Right renal cortex interstitium (tissue), 3 donors: ENCODE measurements around the gene PIAS1. TPM values are rescaled to one million over a fixed set of nuclear protein-coding genes. Genes with fewer than 3 reads are reported as not detected.
"Not testable (repeated sequence)": the region's sequence is repeated elsewhere in the genome, so short reads cannot be mapped to it uniquely, and the experiment has no call there.

Experiments
- DNase-seq, 3 donors: peaks; one replicate each; pipeline ENCODE4 v3.0.0-alpha.2; 2013; ENCODE audit warnings: low read depth in 3 of 3, low spot score in 2 of 3
- polyA plus RNA-seq, 3 donors: library from polyadenylated mRNA; unstranded; fragments of 120-200 nt; gene quantifications; one replicate each; pipeline ENCODE4 v1.2.1, GENCODE V29; 2013; ENCODE audit not compliant: insufficient read length in 3 of 3

Gene PIAS1
- polyA plus RNA-seq, 3 donors = 44.1 to 47.2 (median 45.7) TPM

GRCh38 chr15:68211656-68212320, 157.7 kb downstream of the PIAS1 start:
- DNase-seq = no peak

- DNase-seq = not testable (repeated sequence)
These were observed 159.4 kb downstream of the PIAS1 start for GRCh38 chr15:68213491-68213845.

DNA sequence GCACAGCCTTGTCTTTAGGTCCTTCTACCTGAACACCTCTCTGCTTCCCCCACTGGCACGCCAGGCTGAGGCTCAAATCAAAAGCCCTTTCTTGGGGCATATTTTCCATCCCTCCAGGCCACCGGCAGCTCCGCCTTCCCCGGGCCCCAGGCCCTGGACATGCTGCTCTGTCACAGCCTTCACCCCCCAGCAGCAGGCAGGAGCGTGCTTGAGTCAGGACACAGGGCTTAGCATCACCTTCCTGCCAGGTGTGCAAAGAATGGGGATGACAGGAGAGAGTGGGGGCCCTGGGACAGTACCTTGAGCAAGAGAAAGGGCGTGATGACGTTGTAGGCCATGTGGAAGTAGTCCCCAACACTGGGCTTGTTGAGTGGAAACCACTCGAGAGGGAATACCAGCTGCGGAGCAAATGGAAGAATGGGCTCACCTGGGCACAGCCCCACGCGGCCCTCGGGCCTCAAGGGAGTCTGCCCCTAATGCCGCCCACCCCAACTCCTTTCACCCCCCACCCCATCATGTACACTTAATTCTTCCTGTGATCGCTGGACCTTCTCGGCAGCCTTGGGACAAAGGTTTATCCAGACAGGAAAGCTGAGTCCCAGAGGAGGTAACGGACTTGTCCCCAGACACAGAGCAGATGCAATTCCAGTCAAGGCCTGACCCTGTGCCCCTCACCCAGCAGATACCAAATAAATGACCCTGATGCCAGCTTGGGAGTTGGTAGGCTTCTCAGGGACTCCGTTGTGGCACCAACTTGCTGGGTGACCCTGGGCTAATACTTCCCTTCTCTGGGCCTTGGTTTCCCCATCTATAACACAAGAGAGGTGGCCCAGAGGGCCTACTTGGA, 160.1 kb downstream of the PIAS1 start:
- DNase-seq = no peak

GRCh38 chr15:68214838-68215254, 160.7 kb downstream of the PIAS1 start:
- no peak for DNase-seq

DNA sequence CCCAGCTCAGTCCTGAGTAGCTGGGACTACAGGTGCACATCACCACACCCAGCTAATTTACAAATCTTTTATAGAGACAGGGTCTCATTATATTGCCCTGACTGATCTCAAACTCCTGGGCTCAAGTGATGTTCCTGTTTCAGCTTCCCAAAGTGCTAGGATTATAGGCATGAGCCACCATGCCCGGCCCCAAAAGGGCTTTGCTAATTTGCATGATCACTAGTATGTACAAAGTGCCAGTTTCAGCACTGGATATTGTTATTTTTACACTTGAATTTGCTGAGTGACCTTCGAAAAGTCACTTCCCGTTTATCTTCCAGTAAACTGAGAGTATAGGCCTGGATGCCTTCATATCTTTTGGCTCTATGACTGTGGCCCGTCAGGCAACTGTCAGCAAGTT, 163.2 kb downstream of the PIAS1 start:
- no peak for DNase-seq

DNA sequence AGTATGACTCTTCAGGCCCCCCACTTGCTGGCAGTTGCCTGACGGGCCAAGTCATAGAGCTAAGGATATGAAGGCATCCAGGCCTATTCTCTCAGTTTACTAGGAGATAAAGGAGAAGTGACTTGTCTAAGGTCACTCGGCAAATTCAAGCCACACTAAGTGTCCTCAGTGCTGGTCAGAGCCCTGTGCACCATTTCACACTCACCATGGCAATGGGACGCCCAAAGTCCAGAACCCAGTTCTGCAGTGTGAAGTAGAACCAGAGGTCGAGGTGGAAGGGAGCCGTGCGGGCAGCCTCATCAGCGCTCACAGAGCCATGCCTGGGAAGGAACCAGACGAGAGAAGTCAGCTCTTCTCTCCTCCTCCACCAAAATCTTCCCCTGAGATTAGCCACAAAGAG, 164.2 kb downstream of the PIAS1 start:
- DNase-seq = no peak

DNA sequence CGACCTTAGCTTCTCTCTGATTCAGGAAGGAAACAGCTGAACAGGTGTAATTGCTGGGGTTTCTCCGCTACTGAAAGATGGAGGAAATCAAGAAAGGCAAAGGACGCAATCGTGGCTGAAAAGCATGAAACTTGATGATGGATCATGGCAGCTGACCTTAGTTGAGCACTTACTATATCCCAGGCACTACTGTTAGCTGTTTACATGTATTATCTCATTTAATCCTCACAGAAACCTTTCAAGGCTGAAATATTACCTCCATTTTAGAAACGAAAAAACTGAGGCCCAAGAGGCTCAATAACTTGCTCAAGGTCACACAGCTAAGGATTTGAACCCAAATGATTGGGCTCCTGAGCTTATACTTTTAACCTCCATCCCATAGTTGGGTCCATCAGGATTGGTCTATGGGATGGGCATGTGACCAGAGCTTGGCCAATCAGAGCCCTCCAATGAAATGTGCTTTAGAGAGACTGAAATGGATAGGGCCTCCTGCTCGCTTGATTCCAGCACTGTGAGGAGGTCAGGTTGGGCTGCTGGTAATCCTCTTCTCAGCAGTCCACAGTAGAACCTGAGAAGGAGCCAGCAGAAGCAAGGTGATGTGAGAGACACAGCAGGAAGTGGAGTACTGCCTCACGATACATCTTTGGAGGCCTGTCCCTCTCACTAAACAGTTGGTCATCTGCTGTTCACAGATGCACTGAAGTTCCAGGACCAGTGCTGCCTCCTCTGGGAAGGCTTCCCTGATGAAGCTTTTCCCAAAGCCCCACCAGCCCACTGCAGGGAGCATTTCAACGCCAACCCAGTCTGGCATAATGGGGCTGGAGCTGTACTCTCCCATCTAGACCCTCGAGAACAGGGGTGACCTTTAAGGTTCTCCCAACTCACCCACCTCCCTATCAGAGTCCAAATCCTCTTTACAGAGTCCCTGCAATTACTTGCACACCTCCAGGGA, 165.0 kb downstream of the PIAS1 start:
- no peak for DNase-seq

GRCh38 chr15:68220489-68220888, 166.4 kb downstream of the PIAS1 start:
- no peak for DNase-seq

DNA sequence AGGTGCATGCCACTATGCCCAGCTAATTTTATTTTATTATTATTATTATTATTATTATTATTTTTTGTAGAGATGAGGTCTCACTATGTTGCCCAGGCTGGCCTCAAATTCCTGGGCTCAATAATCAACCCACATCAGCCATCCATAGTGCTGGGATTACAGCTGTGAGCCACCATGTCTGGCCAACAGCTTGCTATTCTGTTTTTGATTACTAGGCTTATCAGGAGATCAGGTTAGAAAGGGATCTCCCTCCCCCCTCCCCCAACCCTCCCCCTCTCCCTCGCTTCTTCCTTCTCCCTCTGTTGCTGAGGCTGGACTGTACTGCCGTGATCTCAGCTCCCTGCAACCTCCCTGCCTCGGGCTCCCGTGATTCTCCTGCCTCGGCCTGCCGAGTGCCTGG, 166.9 kb downstream of the PIAS1 start:
- no peak for DNase-seq

- DNase-seq = not testable (repeated sequence)
These were observed 167.7 kb downstream of the PIAS1 start for GRCh38 chr15:68221530-68222431.

DNA sequence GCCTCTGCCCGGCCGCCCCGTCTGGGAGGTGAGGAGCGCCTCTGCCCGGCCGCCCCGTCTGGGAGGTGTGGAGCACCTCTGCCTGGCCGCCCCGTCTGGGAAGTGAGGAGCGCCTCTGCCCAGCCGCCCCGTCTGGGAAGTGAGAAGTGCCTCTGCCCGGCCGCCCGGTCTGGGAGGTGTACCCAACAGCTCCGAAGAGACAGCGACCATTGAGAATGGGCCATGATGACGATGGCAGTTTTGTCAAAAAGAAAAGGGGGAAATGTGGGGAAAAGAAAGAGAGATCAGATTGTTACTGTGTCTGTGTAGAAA, 168.3 kb downstream of the PIAS1 start:
- not testable (repeated sequence) for DNase-seq

GRCh38 chr15:68223171-68223570, 169.1 kb downstream of the PIAS1 start:
- DNase-seq = no peak

DNA sequence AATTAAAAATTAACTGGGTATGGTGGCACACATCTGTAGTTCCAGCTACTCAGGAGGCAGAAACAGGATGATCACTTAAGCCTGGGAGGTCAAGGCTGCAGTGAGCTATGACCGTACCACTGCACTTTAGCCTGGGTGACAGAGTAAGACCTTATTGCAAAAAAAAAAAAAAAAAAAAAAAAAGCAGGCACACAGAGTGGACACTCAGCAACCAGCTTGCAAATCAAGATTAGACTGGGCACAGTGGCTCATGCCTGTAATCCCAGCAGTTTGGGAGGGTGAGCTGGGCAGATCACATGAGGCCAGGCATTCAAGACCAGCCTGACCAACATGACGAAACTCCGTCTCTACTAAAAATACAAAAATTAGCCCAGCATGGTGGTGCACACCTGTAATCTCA, 170.0 kb downstream of the PIAS1 start:
- no peak for DNase-seq

DNA sequence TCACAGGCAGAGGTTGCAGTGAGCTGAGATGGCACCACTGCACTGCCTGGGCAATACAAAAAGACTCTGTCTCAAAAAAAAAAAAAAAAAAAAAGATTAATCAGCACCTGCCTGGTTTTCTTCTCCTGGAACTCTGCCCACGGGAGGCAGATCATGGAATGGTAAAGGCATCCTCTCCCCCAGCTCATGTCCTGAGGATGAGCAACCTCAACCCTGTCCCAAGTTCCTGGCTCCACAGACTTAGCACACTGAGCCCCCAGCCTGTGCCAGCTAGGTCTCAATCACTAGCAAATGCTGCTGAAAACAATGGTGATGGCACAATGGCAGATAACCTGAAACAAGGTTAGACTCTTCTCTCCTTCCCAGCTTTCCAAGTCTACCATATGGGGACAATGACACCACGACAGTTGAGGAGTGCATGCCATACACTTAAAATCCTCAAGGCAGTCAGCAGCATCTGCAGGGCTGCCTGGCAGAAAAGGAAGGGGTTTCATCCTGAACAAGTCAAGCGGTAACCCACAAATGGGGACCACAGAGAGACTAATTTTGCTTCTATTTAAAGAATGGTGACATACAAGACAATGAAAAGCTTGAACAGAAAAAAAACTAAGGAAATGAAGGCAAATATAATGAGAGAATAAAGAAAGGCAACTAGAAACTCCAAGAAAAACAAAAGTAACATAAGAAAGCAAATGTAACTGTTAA, 170.6 kb downstream of the PIAS1 start:
- no peak for DNase-seq

GRCh38 chr15:68225442-68225841, 171.3 kb downstream of the PIAS1 start:
- DNase-seq = not testable (repeated sequence)

GRCh38 chr15:68227643-68228142, 173.6 kb downstream of the PIAS1 start:
- no peak for DNase-seq

GRCh38 chr15:68228143-68228970, 174.2 kb downstream of the PIAS1 start:
- DNase-seq = no peak

GRCh38 chr15:68228971-68229385, 174.9 kb downstream of the PIAS1 start:
- no peak for DNase-seq
